Measurements from ENCODE around the gene MROH7. TPM values are rescaled to one million over a fixed set of nuclear protein-coding genes. Genes with fewer than 3 reads are reported as not detected.

The MROH7 gene
- total and polyA plus RNA-seq, 2 of the 13 experiments (the other 11 are each of a cell fraction or from before 2014, with no cell fraction given): 0.09 TPM

- WGBS (ENCODE audit: low lambda C conversion rate): 20% methylated on average over 1 of the region's 4 CpGs
- intact Hi-C loops (cut with micrococcal nuclease; ENCODE audit: unreplicated experiment): no loop called here
- ATAC-seq: no peak
Measured at GRCh38 chr1:54685335-54685905, 43.8 kb downstream of the MROH7 start.

More at GRCh38 chr1:54685335-54685905, 43.8 kb downstream of the MROH7 start:
- CTCF ChIA-PET (ENCODE audit: low intra/inter-chr PET ratio, low total read pairs): no interaction called here
- Histone ChIP-seq H3K9ac (ENCODE audit: insufficient read depth, low read depth, low read length) (no peak overlapping the region), H2AFZ (ENCODE audit: low read length) (no peak overlapping the region), H3K4me2 (ENCODE audit: low read depth, low read length) (no peak overlapping the region), H3K4me1 (ENCODE audit: insufficient read depth, low read length) (no peaks in the 10 kb centered on the region), H3K36me3 (replicated peaks in 1 of 2; ENCODE audit: control insufficient read depth in 1 of 2, insufficient read depth in 2 of 2, low read length in 2 of 2) (no peaks in the 10 kb centered on the region), H3K27ac (ENCODE audit: extremely low read length, insufficient read depth, low read length) (no peak overlapping the region), H4K20me1 (ENCODE audit: insufficient read depth, low read length) (no peaks in the 10 kb centered on the region), H3K27me3 (ENCODE audit: control insufficient read depth in 1 of 2, insufficient read depth in 2 of 2, low read length in 2 of 2) (peaks cover 0 to 6% of the 10 kb centered on the region in 2 experiments; a peak in 1 of 5 replicates), H3K79me2 (ENCODE audit: insufficient read depth, low read length) (no peaks in the 10 kb centered on the region), H3K4me3 (replicated peaks in 1 of 3; ENCODE audit: insufficient read depth in 1 of 3, low read depth in 2 of 3, low read length in 3 of 3) (no peak overlapping the region), H3K9me3 (ENCODE audit: low read length) (no peaks in the 10 kb centered on the region)
- TF ChIP-seq DRAP1 (CRISPR knock-in tag; IDR thresholded peaks at IDR 0.05) (no peak), ZMYM4 (CRISPR knock-in tag; IDR thresholded peaks at IDR 0.05) (no peak), ZNF550 (CRISPR knock-in tag; IDR thresholded peaks at IDR 0.05; ENCODE audit: borderline replicate concordance) (no peak), ZBTB40 (IDR thresholded peaks at IDR 0.05) (no peak), ZBTB40 (CRISPR knock-in tag; IDR thresholded peaks at IDR 0.05) (no peak), ARNT (IDR thresholded peaks at IDR 0.05) (no peak), ONECUT2 (CRISPR knock-in tag; IDR thresholded peaks at IDR 0.05) (no peak), ZNF180 (CRISPR knock-in tag; IDR thresholded peaks at IDR 0.05; ENCODE audit: borderline replicate concordance, low read depth) (no peak), MLX (CRISPR knock-in tag; IDR thresholded peaks at IDR 0.05) (no peak), ZNF747 (CRISPR knock-in tag; IDR thresholded peaks at IDR 0.05; ENCODE audit: borderline replicate concordance) (no peak), RAD21 (CRISPR knock-in tag; IDR thresholded peaks at IDR 0.05) (no peak), NR2F2 (IDR thresholded peaks at IDR 0.05; ENCODE audit: borderline replicate concordance, low read depth) (no peak)
- POLR2A ChIA-PET: no interaction called here
- DNase-seq (ENCODE audit: low spot score) (no peak), FAIRE-seq (no peak)
- in situ Hi-C loops (cut with HindIII; ENCODE audit: extremely low pct_ligation_motif_present, low pct_unique_long_range_greater_than_20kb): no loop called here
- no TSS peak for BruUV-seq (replicated peaks)

Data from HepG2 (cell line).